Tongue (tissue), 2 donors: ENCODE data around the gene CSTF1. TPM values are rescaled to one million over a fixed set of nuclear protein-coding genes. Genes with fewer than 3 reads are reported as not detected.
A peak's percentile ranks its signal among the peaks of the same experiment; 100 is the strongest.
"Not testable (repeated sequence)": the region's sequence is repeated elsewhere in the genome, so short reads cannot be mapped to it uniquely, and the experiment has no call there.

Source experiments
- DNase-seq: peaks from one replicate; pipeline ENCODE4 v3.0.0-alpha.2; 2015
- total RNA-seq: library from RNA; depleted of rRNA; stranded (reverse); fragments of >200 nt; gene quantifications from one replicate; pipeline ENCODE4 v1.2.3, GENCODE V29; 2014

The CSTF1 gene
- total RNA-seq, 1 donor from 2014 or later = 46.3 TPM

DNA sequence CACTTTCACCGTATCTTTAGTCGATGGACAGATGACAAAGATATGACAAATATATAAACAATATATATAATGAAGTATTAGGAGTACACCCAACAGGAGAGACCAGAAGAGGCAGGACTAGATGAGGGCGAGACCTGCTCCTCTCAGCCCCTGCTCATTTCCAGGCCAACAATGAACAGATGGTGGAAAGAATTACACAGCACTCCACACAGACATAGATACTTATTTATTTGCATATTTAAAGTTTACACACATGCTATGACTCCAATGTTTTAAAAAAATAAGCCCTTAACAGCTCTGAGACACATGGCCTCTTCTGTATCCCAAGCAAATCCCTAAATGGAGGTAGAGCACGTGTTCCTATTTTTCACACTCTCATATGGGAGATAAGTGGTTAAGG is 23.3 kb upstream of the CSTF1 start:
- DNase-seq = no peak

DNA sequence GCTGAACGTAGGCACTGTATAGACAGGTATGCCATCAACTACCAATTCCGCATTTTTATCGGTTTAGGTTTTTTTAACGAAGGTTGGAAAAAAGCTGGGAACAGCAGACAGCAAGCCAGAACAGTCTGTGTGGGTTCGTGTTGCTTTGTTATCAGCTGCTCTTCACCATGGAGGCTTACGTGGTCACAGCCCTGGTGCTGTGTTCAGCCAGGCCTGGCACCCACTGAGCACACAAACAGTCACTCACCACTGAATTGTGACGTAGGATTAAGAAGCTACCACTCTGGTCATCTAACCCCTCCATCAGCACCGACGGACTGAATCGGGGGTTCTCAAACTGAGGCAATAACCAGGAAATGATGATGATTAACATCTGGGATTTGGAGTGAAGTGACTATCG is 20.5 kb upstream of the CSTF1 start:
- DNase-seq = no peak

DNA sequence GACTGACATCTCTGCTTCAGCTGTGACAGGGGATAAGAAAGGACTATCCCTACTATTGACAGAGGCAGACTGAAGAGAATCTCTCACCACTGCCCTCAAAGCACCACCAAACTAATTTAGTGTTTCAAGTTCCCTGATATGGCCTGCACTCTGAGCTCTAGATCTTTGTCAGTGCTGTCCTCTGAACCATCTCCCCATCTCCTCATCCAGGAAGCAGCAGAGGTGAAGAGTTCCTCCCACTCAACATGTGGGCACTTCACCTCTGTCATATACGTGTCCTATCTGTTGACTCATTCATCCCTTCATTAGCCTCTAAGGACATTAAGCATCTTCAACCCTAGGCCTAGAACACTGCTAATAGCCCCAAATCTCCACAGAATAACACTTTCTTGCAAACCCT is 19.6 kb upstream of the CSTF1 start:
- no peak for DNase-seq

DNA sequence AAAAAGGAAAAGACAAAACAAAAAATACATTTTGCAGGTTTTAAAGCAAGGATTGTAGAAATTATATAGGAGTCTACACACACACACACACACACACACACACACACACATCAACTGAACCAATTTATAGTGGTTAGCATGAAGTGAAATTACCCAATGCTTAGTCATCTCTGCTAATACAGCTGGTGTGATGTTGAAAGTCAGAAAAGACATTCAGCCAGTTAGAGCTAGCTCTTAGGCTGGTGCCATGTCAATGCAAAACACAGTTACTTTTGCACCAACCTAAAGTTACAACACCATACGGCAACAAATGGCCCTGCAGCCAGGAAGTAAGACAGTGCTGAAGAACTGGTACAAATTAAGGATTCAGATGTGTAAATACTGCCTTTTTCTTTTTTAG is 18.5 kb upstream of the CSTF1 start:
- no peak for DNase-seq

DNA sequence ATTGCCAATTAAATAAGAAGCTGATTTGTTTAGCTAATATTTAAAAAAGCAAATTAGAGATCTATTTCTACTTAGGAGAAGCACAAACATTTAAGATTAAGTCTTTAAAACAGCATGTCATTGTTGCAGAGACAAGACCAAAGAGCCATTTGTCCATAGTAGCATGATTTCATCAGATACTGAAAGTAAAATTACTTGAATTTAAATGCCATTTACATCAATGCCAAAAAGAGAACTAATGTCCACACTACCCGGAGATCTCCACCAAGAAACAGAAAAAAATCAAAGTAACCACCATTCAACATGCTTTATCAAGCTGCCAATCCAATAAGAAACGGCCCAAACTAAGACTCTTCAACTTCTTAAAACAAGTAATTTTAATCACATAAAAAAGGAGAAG is 16.1 kb upstream of the CSTF1 start:
- DNase-seq = no peak

DNA sequence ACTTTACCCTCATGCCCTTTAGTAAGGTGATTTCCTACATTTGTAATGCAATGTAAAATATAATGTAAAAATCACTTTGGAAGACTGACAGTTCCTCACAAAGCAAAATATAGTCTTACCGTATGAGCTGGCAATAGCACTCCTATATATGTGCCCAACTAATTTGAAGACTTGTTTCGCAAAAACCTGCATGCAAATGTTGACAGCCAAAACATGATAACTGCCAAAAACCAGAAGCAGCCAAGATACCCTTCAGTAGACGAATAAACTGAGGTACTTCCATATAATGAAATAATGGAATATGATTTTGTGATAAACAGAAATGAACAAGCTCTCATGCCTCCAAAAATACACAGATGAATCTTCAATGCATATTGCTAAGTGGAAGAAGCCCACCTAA is 14.1 kb upstream of the CSTF1 start:
- no peak for DNase-seq

DNA sequence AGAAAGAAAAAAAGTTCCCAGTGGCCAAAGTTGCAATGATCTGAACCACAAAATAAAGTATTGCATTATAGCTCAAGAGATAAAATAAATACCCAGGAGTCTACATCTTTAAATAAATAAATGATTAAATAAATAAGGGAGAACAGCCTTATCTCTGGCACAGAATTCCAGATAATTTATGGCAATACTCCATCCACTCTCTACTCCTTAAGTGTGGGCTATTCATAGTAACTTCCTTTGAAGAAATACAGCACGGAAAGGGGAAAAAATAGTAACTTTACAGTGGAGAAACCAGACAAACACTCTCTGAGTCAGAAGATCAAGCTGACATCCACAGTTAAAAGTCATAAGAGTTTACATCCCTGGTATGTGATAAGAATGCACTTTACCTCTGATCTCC is 12.1 kb upstream of the CSTF1 start:
- no peak for DNase-seq

DNA sequence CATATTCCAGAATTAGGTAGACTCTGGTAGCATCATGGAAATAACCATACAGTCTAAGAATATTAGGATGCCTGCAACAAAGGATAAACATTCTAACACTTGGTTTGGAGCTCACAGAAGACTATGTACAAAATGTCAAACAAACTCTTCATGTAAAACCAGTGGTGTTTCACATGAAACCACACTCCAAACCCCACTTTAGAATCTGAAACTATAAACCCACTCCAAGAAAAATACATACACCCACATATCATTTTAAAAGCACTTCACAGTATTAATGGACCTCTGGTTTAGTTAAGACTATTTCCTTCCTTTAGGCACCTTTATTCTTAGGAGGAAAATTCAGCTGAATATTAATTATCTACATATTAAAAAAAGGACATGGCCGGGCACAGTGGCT is 10.9 kb upstream of the CSTF1 start:
- DNase-seq = no peak

DNA sequence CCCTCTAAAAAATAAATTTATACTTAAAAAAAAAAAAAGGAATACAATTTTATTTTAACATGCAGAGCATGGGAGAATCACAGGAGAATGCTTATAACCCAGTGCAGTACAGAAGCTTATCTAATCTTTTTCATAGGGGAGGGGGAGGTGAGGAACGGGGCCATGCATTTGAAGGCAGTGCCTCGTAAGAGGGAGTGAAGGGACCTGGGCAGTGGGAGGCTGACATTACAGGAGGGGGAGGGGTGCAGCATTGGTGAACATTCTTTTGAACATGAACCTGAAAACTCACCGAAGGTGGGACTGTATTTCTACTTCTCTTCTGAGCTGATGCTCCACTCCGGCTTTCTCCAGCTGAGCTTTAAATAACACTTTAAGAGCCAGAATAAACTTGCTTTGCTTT is 9.7 kb upstream of the CSTF1 start:
- DNase-seq = no peak

DNA sequence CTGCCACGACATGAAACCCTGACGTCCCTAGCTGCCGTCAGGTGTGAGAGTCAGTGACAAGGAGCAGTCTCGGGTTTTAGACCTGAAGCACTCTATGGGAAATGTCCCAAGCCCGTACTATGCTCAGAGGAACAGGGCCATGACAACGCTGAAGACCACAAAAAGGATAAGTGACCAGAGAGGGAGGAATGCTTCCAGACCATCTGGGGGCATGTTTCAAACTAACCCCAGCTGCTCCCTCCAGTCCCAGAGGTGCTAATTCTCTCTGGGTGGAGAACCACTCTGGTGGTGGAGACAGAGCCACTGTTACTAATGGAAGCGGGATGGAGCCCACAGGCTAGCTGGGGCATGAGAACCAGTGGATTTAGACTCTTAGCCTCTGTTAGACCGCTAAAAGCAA is 9.1 kb upstream of the CSTF1 start:
- no peak for DNase-seq

DNA sequence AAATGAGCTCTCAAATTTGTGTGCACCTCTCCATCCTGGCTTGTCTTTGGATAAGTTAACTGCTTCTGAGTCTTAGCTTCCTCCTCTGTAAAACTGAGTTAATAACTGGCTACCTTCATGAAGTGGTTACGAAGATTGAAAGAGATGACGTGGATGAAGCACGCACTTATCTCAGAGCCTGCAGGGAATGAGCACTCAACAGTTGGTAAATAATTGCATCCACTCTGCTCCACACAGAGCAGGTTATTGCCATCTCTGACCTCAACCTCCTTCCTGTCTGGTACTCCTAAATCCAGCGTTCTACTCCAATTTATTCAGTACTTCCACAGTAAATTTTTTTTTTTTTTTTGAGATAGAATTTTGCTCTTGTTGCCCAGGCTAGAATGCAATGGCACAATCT is 7.3 kb upstream of the CSTF1 start:
- no peak for DNase-seq

DNA sequence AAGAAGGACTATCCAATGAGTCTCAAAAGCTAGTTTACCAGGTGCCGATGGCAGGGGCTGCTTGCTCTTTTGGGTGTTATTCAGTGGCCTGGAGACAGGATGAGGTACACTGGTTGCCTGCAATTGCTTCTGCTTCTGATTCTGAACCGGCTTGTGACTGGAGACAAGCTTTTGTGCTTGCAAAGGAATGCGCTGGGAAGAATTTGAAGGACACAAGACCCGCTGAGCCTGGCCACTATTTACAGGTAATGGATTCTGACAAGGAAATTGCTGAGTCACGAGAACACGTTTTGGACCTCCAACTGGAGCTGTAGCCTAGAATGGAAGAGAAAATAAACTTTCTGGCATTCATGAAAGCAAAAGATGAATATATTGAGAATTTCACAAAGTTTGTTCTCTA is 6.2 kb upstream of the CSTF1 start:
- DNase-seq = no peak

DNA sequence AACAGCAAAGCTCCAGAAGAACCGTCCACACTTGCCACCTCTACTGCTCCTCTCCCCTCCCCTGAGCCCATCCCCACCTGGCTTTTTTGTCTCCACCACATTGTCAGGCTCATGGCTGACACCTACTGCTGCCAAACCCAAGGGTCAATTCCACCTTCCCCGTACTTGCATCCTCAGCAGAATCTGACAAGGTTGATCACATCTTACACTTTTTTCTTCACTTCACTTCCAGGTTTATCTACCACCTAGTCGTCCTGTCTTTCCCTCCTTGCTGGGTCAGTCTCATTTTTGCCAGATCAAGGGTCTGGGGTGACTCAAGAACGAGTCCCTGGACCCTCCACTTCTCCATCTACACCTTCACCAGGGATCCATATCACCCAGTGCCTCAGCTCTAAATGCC is 3.6 kb upstream of the CSTF1 start:
- DNase-seq = no peak

DNA sequence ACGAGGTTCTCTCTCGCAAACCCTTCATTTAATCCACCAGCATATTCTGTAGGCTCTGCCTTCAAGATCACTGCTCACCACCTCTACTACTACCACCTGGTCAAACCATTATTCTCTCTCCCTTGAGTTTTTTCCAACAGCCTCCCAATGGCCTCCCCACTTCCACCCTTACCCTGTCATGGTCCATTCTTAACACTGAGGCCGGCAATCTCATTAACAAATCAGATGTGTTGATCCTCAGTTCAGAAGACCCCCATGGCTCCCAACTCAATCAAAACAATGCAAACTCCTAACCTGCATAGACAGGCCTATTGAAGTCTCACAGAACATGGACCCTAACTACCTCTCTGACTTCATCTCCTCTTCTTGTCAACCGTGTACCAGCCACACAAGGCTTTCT is 2.6 kb upstream of the CSTF1 start:
- DNase-seq = no peak

DNA sequence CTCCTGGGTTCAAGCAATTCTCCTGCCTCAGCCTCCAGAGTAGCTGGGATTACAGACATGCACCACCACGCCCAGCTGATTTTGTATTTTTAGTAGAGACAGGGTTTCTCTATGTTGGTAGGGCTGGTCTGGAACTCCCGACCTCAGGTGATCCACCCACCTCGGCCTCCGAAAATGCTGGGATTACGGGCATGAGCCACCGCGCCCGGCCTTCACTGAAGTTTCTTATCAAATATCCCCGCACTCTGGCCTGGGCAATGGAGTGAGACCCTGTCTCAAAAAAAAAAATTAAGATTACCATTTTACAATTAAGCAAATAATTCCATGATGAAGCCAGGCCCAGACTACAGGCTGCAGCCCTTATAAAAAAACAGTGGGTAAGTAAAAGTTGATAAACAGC is 2.0 kb upstream of the CSTF1 start:
- not testable (repeated sequence) for DNase-seq

DNA sequence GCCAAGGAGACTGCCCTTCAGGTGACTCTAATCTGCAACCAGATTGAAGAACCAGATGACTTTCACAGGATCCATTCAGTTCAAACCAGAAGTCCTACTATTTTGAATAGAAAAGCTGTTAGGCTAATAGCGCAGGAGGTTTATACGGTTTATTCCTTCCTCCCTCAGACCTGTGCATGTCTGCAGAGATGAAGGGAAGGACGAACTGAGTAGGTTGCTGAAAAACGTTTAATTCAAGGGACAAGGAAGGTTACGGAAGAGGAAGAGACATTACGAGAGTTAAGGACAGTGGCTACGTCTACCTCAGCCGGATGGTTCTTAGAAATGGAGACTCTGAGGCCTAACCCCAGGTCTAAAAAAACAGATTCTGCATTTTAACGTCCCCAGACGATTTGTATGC is 1.4 kb upstream of the CSTF1 start:
- no peak for DNase-seq

DNA sequence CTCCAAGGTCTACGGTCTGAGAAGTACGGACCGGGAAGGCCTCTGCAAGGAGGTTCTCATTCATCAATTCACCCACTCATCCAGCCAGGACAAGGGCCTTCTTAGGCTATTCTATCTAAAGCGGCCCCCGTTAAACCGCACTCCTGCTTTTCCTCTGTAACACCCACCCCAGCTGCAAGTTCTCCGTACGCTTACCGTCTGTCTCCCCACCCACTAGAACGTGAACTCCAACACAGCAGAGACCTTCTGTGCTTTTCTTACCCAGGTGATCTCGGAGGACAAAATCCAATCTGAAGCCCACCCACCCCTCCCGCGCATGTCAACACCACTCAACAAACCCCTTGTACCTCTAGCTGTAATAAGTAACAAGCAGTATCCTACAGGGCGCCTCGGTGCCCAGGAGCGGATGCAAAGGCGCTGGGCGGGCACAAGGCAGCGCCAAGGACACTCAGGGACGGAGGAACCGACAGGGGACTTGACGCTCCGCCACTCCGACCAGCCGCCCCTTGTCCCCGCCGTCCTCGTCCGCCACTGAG is 781 bp upstream of the CSTF1 start:
- DNase-seq = no peak

DNA sequence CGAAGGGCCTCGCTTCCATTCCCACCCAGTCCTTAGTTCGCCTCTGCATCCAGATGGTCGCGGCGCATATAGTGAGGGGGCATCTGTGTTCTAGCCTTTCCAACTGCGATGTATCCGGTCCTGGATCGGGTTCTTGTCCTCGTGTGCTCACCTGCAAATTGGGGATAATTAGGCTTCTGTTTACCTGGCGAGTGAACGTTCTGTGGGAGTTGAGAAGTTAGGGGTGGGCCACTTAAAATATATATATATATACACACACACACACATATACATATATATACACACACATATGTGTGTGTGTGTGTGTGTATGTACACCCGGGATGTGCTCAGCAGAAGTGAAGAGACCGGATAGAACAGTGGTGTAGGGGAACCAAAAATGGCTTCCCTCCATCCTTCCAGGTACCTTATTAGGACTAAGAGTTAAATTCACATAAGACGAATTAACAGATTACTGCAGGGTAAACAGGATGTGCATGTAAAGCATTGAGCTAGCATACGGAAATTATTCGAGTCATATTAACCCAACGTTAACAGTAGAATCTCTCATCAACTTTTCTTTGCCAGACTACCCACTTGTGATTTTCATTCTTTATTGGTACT is 537 bp downstream of the CSTF1 start:
- DNase-seq = no peak

DNA sequence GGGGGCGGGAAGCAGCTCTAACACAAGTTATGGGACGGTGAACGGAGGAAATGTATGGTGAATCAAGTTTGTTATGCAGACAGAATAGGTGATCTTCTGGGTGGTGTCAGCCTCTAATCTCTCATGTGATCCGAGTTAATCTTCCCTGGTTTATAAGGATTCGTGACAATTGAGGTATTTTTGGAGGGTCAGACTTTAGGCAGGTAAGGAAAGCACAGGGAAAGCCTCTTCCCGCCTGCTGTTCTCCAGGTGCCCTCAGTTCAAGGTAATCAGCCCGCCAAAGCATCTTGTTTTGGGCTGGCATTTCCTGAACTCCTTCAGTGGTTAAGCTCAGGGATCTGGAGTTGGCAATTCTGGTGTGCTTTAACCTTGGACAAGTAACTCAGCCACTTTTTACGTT is 1.2 kb downstream of the CSTF1 start:
- DNase-seq = no peak

DNA sequence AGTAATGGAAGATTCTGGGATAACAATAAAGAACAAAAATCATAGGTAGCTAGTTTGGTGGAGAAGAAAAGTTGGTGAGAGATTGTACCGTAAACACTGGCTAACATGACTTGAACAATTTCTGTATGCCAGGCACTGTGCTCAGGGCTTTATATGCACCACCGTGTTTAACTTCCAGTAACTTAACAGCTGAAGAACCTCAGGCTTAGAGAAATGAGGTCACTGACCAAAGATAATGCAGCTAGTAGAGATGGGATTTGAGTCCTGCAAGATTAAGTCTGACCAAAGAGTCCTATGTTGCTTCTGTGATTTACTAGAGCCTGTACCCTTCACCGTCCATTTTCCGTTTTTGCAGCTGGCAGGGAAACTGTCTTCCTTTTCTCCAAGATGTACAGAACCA is 2.7 kb downstream of the CSTF1 start:
- peak; percentile 16 for DNase-seq

DNA sequence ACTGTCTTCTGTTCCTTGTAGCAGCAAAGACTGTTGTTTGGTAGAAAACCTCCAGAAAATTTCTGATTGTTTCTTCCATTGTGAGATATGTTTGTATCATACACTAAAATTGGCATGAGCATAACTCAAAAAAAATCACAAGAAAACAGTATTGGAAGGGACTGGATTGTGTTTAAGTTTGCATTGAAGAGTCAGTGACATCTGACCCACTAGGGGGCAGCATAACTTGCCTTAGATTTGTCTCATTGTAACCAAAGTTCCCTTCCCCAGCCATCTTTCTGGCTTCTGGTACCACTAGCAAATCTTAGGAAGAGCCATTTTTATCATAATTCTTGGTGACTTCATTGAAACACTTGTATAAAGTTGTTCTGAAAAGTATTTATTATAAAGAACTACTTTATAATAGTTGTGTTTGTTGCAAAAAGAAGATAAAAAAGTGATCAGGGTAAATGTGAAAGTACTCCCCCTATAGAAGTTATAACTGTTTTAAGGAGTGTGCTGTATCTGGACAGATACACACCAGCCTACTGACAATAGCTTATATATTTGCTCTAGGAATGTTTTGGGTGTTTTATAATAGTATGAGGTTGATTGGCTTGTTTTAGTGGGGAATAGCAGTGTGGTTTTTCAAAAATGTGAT is 7.7 kb downstream of the CSTF1 start:
- DNase-seq = peak; percentile 88

DNA sequence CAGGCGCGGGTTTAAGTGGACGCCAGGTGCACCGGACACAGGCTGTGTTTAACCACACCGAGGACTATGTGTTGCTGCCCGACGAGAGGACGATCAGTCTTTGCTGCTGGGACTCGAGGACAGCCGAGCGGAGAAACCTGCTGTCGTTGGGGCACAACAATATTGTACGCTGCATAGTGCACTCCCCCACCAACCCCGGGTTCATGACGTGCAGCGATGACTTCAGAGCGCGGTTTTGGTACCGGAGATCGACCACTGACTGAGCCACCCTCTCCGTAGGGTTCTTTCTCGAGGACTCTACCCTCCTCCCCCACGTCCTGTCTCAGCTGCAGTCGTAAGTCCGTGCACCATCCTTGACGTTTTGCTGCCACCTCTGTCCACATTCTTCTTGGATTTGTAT is 11.0 kb downstream of the CSTF1 start:
- DNase-seq = no peak

DNA sequence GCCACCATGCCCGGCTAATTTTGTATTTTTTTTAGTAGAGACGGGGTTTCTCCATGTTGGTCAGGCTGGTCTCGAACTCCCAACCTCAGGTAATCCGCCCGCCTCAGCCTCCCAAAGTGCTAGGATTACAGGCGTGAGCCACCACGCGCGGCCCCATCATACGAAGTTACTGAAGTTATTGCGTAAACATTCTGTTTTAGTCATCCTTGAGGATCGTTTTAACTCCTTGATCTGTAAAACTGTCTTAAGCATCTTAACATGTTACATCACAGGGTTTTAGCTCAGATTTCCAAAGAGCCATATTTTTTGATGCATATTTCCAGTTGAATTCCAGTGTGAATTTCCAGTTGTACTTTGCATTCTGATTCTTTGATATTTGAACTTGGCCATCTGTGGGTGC is 12.9 kb downstream of the CSTF1 start:
- not testable (repeated sequence) for DNase-seq

DNA sequence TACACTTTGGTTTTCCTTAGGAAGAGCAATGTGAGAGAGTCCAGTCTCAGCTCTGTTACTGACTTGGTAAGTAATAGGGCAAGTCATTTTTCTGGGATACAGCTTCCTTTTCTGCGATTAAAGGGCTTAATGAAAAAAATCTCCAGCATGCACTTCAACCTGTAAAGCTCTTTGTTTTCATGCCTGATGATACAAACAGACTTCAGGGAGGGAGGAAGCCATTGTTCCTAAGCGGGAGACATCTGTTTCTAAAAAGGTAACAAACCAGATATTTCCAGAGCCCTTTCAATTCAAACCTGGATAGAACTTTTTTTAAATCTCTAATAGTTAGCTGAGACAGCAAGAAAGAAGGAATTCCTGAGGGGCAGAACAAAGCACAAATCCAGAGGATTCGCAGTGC is 14.5 kb downstream of the CSTF1 start:
- DNase-seq = no peak

DNA sequence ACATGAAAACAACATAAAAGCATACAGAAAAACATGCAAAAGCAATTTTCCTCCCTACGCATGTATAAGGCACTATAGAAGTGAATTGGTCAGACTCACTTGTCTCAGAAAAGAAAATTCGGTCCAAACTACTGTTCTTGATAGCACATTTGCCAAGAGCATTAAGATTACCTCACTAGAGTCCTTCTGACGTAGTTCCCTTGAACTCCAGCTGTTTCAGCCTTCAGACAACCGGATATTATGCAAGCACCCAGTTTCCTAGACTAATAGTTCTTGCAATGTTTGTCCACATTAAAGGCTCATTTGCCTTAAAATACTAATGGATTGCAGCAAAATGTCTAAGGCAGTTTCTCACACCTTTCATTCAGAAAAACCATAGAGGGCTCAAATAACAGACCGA is 17.1 kb downstream of the CSTF1 start:
- no peak for DNase-seq
